Gastroesophageal sphincter (tissue), 4 donors: ENCODE measurements around the gene OTOGL. TPM values are rescaled to one million over a fixed set of nuclear protein-coding genes. Genes with fewer than 3 reads are reported as not detected.

Source experiments
- small RNA-seq, 4 donors: library from RNA; depleted of rRNA; stranded (forward); fragments of <200 nt; gene quantifications; one replicate each; pipeline ENCODE3, GENCODE V24; 2016
- total RNA-seq, 4 donors: library from RNA; depleted of rRNA; stranded (reverse); fragments of >200 nt; gene quantifications; one replicate each; pipeline ENCODE4 v1.1.0, GENCODE V29; 2016

OTOGL gene
- total RNA-seq, 4 donors from 2014 or later, result 0.47 to 1.7 (median 1.4) TPM

Small RNAs within 50 kb of the gene (small RNA-seq; reads per million reads assigned to genes)
- gene RN7SKP261 (0 reads per million in 4 donors), gene RNU7-106P (0 reads per million in 4 donors)

Other genes starting within 250 kb of the OTOGL start
- gene PPP1R12A, start 164.4 kb upstream of the OTOGL start, total RNA-seq, result 100 to 1,000 TPM; 387 to 683 (median 563) TPM